Kidney (tissue), 14 donors: ENCODE data around the gene SLC36A2. TPM values are rescaled to one million over a fixed set of nuclear protein-coding genes. Genes with fewer than 3 reads are reported as not detected.

Experiments used
- DNase-seq, 5 donors: peaks; one replicate each; pipeline ENCODE4 v3.0.0-alpha.2; 2013 to 2020
- FAIRE-seq: peaks from 2 replicates; lab custom pipeline; 2012; peaks lifted over from hg19 to GRCh38; lab: Jason Lieb, UNC
- H3K27ac ChIP-seq, 2 donors: one replicate each; pipeline ENCODE4 v1.7.0; 2013; ENCODE audit warnings: low read depth in 2 of 2, low read length in 2 of 2, inconsistent platforms in 1 of 2
- H3K27me3 ChIP-seq: one replicate; pipeline ENCODE4 v1.7.1; 2013; ENCODE audit warnings: low read length, inconsistent platforms; ENCODE audit not compliant: control insufficient read depth, insufficient read depth
- H3K36me3 ChIP-seq, 3 donors: one replicate each; pipeline versions ENCODE4 v1.7.0 to v1.7.1; 2013; ENCODE audit warnings: low read length in 3 of 3, control low read depth in 1 of 3, inconsistent platforms in 1 of 3; ENCODE audit not compliant: insufficient read depth in 3 of 3, control insufficient read depth in 2 of 3
- H3K4me1 ChIP-seq, 3 donors: one replicate each; pipeline versions ENCODE4 v1.7.0 to v1.7.1; 2013; ENCODE audit warnings: low read length in 3 of 3, inconsistent platforms in 1 of 3, low read depth in 1 of 3; ENCODE audit not compliant: control insufficient read depth in 2 of 3, insufficient read depth in 2 of 3
- H3K4me3 ChIP-seq, 3 donors: one replicate each; pipeline versions ENCODE4 v1.7.0 to v1.8.1; 2013; ENCODE audit warnings: low read length in 3 of 3, control low read depth in 1 of 3, inconsistent platforms in 1 of 3
- H3K9ac ChIP-seq, 3 donors: one replicate each; pipeline versions ENCODE4 v1.7.0 to v1.7.1; 2013; ENCODE audit warnings: low read length in 3 of 3, control low read depth in 1 of 3, inconsistent platforms in 1 of 3
- H3K9me3 ChIP-seq, 3 donors: one replicate each; pipeline versions ENCODE4 v1.7.0 to v1.7.1; 2013; ENCODE audit warnings: low read length in 3 of 3, control low read depth in 1 of 3, inconsistent platforms in 1 of 3; ENCODE audit not compliant: control insufficient read depth in 2 of 3, insufficient read depth in 1 of 3
- CTCF ChIP-seq: IDR thresholded peaks from 3 replicates; pipeline ENCODE4 v1.5.1; 2012; ENCODE audit warnings: mild to moderate bottlenecking, moderate library complexity, borderline replicate concordance; ENCODE audit not compliant: insufficient read depth; ENCODE audit errors: extremely low read depth
- intact Hi-C: fragments of 100-400 bp; cut with DNase I; formaldehyde crosslinking; loops from one replicate; pipeline ENCODE4 v1.11.1; 2022
- polyA plus RNA-seq: library from polyadenylated mRNA; stranded (reverse); fragments of 350-450 nt; fragmentation: Illumina TruSeq; extraction: RNeasy Lipid Tissue Mini Kit (QIAGEN cat#74804); gene quantifications from one replicate; pipeline ENCODE4 v1.2.3, GENCODE V29; 2014; ENCODE audit warnings: low read depth, low replicate concordance; ENCODE audit not compliant: insufficient read depth
- total RNA-seq: library from RNA; stranded (reverse); fragmentation: NEBNext Ultra II Directional; extraction: Animal tissue kit (Norgen Biotek cat#: 25700); gene quantifications from one replicate; pipeline ENCODE4 v1.2.1, GENCODE V29; 2021
- donor health status: control.
- donor health status: control.
- donor health status: control.
- donor health status: control.
- donor health status: control.
- donor health status: DM: yes; HTN: yes; CAD: no.
- donor health status: Normal renal cell carcinoma (clear cell type).

The SLC36A2 gene
- total and polyA plus RNA-seq, 2 donors from 2014 or later = 1.8 to 46.2 TPM

- Histone ChIP-seq H3K27me3 (no peaks in the 10 kb centered on the region), H3K36me3 (no peaks in the 10 kb centered on the region), H3K4me3 (no peak overlapping the region), H3K9me3 (no peaks in the 10 kb centered on the region), H3K27ac (no peak overlapping the region), H3K9ac (no peak overlapping the region), H3K4me1 (no peaks in the 10 kb centered on the region)
- intact Hi-C loops = no loop called here
- no peak for TF ChIP-seq CTCF
- no peak for FAIRE-seq
- DNase-seq = no peak
These were observed 59.2 kb downstream of the SLC36A2 start for GRCh38 chr5:151288180-151288579.

DNA sequence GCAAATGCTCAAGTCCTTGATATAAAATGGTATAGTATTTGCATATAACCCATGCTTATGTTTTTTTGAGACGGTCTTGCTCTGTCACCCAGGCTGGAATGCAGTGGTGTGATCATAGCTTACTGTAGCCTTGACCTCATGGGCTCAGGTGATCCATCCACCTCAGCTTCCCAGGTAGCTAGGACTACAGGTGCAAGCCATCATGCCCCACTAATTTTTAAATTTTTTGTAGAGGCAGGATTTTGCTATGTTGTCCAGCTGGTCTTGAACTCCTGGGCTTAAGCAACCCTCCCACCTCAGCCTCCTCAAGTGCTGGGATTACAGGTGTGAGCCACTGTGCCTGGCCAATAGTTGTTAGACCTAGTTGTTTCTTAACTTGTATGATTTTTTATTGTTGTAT is 61.1 kb downstream of the SLC36A2 start:
- TF ChIP-seq CTCF = no peak
- no peak for FAIRE-seq

DNA sequence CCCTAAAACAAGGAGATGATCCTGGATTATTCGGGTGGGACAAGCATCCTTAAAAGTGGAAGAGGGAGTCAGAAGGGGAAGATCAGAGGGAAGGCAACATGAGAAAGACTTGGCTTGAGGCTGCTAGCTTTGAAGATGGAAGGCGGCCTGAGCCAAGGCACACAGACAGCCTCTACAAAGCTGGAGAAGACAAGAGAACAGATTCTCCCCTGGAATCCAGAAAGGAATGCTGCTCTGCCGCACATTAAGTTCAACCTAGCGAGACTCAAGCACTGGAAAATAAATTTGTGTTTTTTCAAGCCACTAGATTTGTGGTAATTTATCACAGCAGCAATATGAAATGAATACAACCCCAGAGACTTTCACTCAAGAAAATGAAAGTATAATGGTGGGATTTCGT is 61.7 kb downstream of the SLC36A2 start:
- H3K36me3 ChIP-seq = no peaks in the 10 kb centered on the region
- DNase-seq (peak in 2 of 5 donors; percentile 30), FAIRE-seq (no peak)
- H3K27me3 ChIP-seq = no peaks in the 10 kb centered on the region
- no peak overlapping the region for H3K27ac ChIP-seq
- TF ChIP-seq CTCF = no peak
- H3K4me1 ChIP-seq = no peaks in the 10 kb centered on the region
- intact Hi-C loops = no loop called here
- H3K9me3 ChIP-seq = no peaks in the 10 kb centered on the region
- H3K4me3 ChIP-seq = no peak overlapping the region
- no peak overlapping the region for H3K9ac ChIP-seq

More for the DNA sequence above, 61.1 kb downstream of the SLC36A2 start:
- no peaks in the 10 kb centered on the region for H3K4me1 ChIP-seq
- H3K27me3 ChIP-seq = no peaks in the 10 kb centered on the region
- H3K27ac ChIP-seq = no peak overlapping the region
- peak in 1 of 5 donors; percentile 5 for DNase-seq
- H3K9ac ChIP-seq = no peak overlapping the region
- intact Hi-C loops = no loop called here
- H3K36me3 ChIP-seq = no peaks in the 10 kb centered on the region
- no peaks in the 10 kb centered on the region for H3K9me3 ChIP-seq
- H3K4me3 ChIP-seq = no peak overlapping the region

- no peak for FAIRE-seq
- intact Hi-C loops = no loop called here
- no peaks in the 10 kb centered on the region for H3K9me3 ChIP-seq
- H3K27me3 ChIP-seq = no peaks in the 10 kb centered on the region
- peak; percentile 45 for TF ChIP-seq CTCF
- no peaks in the 10 kb centered on the region for H3K36me3 ChIP-seq
- no peak overlapping the region for H3K27ac ChIP-seq
- H3K4me3 ChIP-seq = no peak overlapping the region
- no peak overlapping the region for H3K9ac ChIP-seq
- H3K4me1 ChIP-seq = no peaks in the 10 kb centered on the region
- DNase-seq = no peak
These were observed 62.9 kb downstream of the SLC36A2 start for GRCh38 chr5:151284392-151284967.
